ENCODE data around the gene PDX1. TPM values are rescaled to one million over a fixed set of nuclear protein-coding genes. Genes with fewer than 3 reads are reported as not detected.
A peak's percentile ranks its signal among the peaks of the same experiment; 100 is the strongest.

PDX1 gene
- total RNA-seq, 1 experiment from 2014 or later: 3.4 TPM

DNA sequence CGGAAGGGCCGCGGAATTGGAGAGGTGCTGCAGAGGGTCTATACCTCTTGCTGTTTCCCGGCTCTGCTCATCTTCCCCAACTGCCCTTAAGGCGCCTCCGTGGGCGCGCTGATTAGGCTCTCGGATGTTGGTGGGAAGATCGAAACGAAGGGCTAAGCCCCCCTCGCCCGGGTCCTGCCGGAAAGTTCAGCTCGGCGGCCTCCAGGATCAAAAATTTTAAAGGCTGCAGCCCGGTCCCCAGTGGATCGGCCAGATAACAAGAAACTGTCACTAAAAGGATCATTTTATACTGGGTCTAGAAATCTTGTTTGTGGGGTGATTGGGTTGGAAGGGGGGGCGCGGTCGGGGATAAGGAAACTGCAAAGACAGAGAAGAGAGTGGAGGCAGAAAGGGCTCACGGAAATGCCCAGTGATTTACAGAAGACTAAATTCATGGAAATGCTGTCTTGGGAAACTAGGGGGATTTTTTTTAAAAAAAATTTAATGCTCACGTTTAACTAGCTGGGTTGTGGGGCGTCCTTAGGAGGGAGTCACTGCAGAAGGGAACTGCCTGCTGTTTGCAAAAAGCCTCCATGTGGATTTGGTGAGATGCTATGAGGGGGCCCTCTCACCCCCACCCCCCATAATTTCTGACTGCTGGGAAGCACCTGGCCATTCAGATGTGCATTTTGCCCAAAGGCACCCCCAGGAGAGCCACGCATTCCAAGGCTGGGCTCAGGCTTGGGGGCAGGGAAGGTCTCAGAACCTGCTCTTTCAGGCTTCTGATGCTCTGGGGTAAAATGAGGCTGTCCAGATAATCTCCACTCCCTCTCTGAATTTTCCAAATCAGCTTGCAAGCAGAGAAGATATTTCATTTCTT is 41.7 kb downstream of the PDX1 start:
- ChIA-PET POLR2A (no interaction called here), CTCF (interaction anchor here (0.8 to 1.7 kb wide), 3 partner anchors 9 to 1015 kb away, joined by 3 to 10 read pairs (median 3); no protein-coding TSS in a partner anchor)
- DNase-seq (ENCODE audit: low read depth, low spot score) (no peak), ATAC-seq (no peak)
- in situ Hi-C loops (cut with HindIII; ENCODE audit: low pct_unique_long_range_greater_than_20kb, low sequenced_read_pairs) (loop anchor here (25.0 kb wide), 1 partner anchor 124 kb away; no protein-coding TSS in a partner anchor), intact Hi-C loops (cut with micrococcal nuclease; ENCODE audit: unreplicated experiment) (no loop called here)
- Histone ChIP-seq H3K4me1 (ENCODE audit: control insufficient read depth, insufficient read depth, low read length) (peaks cover 31% of the 10 kb centered on the region), H3K27me3 (ENCODE audit: control insufficient read depth, insufficient read depth, low read length) (no peaks in the 10 kb centered on the region), H3K36me3 (ENCODE audit: control insufficient read depth, insufficient read depth, low read length) (no peaks in the 10 kb centered on the region), H3K27ac (ENCODE audit: low read length) (peak overlapping the region; percentile 34; the same call in 1 of the 2 replicates), H3K4me3 (ENCODE audit: low read depth in 2 of 2, low read length in 2 of 2) (peak overlapping the region; percentile 40 to 60), H3K9me3 (ENCODE audit: control insufficient read depth, insufficient read depth, low read depth, low read length) (no peaks in the 10 kb centered on the region)
- no TSS peak for BruUV-seq (replicated peaks)
- TF ChIP-seq, protein P1, sequence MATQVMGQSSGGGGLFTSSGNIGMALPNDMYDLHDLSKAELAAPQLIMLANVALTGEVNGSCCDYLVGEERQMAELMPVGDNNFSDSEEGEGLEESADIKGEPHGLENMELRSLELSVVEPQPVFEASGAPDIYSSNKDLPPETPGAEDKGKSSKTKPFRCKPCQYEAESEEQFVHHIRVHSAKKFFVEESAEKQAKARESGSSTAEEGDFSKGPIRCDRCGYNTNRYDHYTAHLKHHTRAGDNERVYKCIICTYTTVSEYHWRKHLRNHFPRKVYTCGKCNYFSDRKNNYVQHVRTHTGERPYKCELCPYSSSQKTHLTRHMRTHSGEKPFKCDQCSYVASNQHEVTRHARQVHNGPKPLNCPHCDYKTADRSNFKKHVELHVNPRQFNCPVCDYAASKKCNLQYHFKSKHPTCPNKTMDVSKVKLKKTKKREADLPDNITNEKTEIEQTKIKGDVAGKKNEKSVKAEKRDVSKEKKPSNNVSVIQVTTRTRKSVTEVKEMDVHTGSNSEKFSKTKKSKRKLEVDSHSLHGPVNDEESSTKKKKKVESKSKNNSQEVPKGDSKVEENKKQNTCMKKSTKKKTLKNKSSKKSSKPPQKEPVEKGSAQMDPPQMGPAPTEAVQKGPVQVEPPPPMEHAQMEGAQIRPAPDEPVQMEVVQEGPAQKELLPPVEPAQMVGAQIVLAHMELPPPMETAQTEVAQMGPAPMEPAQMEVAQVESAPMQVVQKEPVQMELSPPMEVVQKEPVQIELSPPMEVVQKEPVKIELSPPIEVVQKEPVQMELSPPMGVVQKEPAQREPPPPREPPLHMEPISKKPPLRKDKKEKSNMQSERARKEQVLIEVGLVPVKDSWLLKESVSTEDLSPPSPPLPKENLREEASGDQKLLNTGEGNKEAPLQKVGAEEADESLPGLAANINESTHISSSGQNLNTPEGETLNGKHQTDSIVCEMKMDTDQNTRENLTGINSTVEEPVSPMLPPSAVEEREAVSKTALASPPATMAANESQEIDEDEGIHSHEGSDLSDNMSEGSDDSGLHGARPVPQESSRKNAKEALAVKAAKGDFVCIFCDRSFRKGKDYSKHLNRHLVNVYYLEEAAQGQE (IDR thresholded peaks at IDR 0.05; ENCODE audit: insufficient read depth in 1 of 2, low read depth in 2 of 2, low read length in 1 of 2): no peak
- no peak for TF ChIP-seq POLR2AphosphoS5 (IDR thresholded peaks at IDR 0.05; ENCODE audit: low read depth, low read length)

DNA sequence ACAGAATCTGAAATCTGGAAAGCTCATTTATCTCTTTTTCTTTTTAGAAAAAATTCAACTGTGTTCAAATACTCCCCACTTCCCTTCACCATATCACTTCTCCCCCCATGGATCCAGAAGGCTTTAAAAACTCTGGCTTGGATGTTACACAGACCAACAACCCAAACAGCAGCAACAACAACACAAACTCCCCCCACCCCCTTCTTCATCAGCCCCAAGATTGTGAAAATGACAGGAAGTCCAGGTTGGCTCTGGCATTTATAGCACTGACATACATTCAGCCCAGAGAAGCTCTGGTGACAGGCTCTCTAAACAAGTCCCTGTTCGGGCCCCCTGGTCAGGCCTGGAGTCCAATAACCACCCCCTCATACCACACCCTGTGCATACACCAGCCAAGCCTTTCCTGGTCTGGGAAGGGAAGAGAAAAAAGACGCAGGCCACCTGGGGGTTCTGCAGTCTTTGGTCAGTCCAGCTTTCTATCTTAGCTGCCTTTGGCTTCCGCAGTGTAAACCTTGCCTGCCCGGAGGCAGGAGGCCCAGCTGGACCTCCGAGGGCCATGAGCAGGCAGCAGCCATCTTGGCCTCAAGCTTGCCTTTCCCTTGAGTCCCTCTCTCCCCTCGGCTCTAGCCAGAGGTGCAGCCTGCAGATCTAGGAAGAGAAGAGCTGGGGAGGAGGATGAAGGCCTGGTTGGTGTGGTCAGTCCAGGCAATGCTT is 42.5 kb downstream of the PDX1 start:
- intact Hi-C loops (cut with micrococcal nuclease; ENCODE audit: unreplicated experiment): no loop called here
- Histone ChIP-seq H3K27ac (ENCODE audit: low read length) (peak overlapping the region; percentile 1; the same call in 1 of the 2 replicates), H3K4me3 (ENCODE audit: low read depth in 2 of 2, low read length in 2 of 2) (no peak overlapping the region), H3K9me3 (ENCODE audit: control insufficient read depth, insufficient read depth, low read depth, low read length) (no peaks in the 10 kb centered on the region), H3K27me3 (ENCODE audit: control insufficient read depth, insufficient read depth, low read length) (no peaks in the 10 kb centered on the region), H3K4me1 (ENCODE audit: control insufficient read depth, insufficient read depth, low read length) (peaks cover 31% of the 10 kb centered on the region), H3K36me3 (ENCODE audit: control insufficient read depth, insufficient read depth, low read length) (no peaks in the 10 kb centered on the region)
- no peak for ATAC-seq
- CTCF ChIA-PET: interaction anchor here (0.7 to 0.8 kb wide), 3 partner anchors 55 to 1016 kb away, joined by 3 to 6 read pairs (median 3); no protein-coding TSS in a partner anchor
- no peak for DNase-seq (ENCODE audit: low read depth, low spot score)
- POLR2A ChIA-PET: no interaction called here
- in situ Hi-C loops (cut with HindIII; ENCODE audit: low pct_unique_long_range_greater_than_20kb, low sequenced_read_pairs): loop anchor here (25.0 kb wide), 1 partner anchor 125 kb away; no protein-coding TSS in a partner anchor
- TF ChIP-seq, protein P1 (IDR thresholded peaks at IDR 0.05; ENCODE audit: insufficient read depth in 1 of 2, low read depth in 2 of 2, low read length in 1 of 2): no peak
- TF ChIP-seq TCF7L2 (IDR thresholded peaks at IDR 0.05; ENCODE audit: low read depth, low read length) (no peak), SIN3A (IDR thresholded peaks at IDR 0.05; ENCODE audit: borderline replicate concordance, insufficient read depth, low read depth, low read length) (no peak), POLR2AphosphoS5 (IDR thresholded peaks at IDR 0.05; ENCODE audit: low read depth, low read length) (no peak)
- TF ChIP-seq, protein P2, sequence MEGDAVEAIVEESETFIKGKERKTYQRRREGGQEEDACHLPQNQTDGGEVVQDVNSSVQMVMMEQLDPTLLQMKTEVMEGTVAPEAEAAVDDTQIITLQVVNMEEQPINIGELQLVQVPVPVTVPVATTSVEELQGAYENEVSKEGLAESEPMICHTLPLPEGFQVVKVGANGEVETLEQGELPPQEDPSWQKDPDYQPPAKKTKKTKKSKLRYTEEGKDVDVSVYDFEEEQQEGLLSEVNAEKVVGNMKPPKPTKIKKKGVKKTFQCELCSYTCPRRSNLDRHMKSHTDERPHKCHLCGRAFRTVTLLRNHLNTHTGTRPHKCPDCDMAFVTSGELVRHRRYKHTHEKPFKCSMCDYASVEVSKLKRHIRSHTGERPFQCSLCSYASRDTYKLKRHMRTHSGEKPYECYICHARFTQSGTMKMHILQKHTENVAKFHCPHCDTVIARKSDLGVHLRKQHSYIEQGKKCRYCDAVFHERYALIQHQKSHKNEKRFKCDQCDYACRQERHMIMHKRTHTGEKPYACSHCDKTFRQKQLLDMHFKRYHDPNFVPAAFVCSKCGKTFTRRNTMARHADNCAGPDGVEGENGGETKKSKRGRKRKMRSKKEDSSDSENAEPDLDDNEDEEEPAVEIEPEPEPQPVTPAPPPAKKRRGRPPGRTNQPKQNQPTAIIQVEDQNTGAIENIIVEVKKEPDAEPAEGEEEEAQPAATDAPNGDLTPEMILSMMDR (IDR thresholded peaks at IDR 0.05): no peak
- BruUV-seq (replicated peaks): no TSS peak
